ENCODE measurements around the gene PTGES. TPM values are rescaled to one million over a fixed set of nuclear protein-coding genes. Genes with fewer than 3 reads are reported as not detected.
"Not testable (repeated sequence)": the region's sequence is repeated elsewhere in the genome, so short reads cannot be mapped to it uniquely, and the experiment has no call there.

Gene PTGES, protein sequence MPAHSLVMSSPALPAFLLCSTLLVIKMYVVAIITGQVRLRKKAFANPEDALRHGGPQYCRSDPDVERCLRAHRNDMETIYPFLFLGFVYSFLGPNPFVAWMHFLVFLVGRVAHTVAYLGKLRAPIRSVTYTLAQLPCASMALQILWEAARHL
- under 1 TPM; 0.20 to 0.21 TPM for total RNA-seq

DNA sequence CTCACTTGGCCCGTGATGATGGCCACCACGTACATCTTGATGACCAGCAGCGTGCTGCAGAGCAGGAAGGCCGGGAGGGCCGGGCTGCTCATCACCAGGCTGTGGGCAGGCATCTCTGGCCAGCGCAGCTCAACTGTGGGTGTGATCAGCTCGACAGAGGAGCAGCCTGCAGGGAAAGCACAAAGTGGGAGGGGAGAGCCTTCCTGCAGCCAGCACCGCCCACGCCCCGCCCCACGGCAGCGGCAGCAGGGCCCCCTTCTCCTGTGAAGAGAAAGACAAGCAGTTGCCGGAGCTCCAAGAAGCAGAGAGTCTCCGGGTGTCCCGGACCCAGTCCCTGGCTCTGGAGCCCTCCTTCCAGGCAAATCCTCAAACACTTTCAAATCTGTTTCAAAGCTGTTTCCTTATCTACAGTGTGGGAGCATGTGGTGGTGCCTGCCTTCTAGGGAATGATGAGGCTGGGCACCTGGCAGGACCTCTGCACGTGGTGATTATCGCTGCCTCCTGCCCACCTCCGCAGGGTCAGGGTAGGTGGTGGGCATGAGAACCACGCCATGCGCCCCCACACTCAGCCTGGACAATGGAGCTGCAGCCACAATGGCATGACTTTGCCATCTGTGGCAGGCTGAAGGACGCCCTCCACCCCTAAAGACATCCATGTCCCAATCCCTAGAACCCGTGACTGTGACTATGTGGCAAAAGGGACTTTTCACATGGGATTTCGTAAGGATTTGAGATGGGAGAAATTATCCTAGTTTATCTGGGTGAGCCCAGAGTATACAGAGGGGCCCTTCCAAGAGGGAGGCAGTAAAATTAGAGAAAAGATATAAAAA, at the start of gene PTGES:
Gene PTGES, minus strand, starts transcription at position 143 of the 830 bp plus-strand sequence. Its CDS starts 30 bp downstream, at position 113.
- Mint-ChIP-seq H3K4me1 (peaks cover 20% of the 10 kb centered on the region), H3K9me3 (no peaks in the 10 kb centered on the region), H3K27ac (no peak within 1 kb of the TSS), H3K27me3 (peaks cover 13% of the 10 kb centered on the region), H3K4me3 (peak within 1 kb of the TSS; percentile 14), H3K36me3 (no peaks in the 10 kb centered on the region)
- DNase-seq, result peak; percentile 76

DNA sequence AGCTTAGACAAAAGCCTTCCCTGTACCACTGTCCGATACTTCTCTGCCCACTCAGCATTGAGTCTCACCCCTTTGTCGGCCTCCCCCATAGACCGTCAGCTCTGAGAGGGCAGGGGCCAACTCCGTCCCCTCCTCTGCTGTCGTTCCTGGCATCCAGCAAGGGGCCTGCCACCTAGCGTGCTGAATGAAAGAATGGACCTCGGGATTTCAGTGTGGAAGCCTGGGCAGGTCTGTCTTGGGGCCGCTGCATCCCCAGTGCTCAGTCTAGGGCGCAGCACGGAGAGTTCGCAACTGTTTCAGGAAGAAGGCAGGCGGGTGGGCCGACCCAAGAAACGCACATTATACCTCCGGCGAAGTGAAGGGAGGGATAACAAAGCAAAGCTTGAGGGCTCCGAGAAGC, 48.7 kb upstream of the PTGES start:
- no peak overlapping the region for H3K27ac Mint-ChIP-seq
- H3K4me3 Mint-ChIP-seq, result peak overlapping the region; percentile 9
- H3K9me3 Mint-ChIP-seq, result no peaks in the 10 kb centered on the region
- no peak for DNase-seq
- H3K36me3 Mint-ChIP-seq, result peaks cover 18% of the 10 kb centered on the region
- H3K4me1 Mint-ChIP-seq, result peaks cover 17% of the 10 kb centered on the region
- H3K27me3 Mint-ChIP-seq, result no peaks in the 10 kb centered on the region

DNA sequence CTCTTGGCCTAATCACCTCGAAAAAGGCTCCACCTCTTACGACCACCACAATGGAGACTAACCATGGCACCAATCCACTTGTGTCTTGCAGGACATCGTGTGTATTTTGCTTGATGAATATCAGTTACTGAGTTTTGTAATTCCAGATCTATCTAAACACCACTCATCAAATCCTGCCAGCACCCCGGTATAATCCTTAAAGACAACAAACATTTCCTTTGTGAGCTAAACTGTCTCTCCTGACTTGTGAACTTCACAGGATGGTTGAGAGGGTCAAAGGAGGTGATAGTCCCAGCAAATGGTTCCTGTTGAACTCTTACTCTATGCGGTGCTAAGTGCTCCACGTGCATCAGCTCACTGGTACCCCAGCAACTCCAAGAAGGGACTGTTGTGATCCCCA, 46.1 kb upstream of the PTGES start:
- H3K27me3 Mint-ChIP-seq, result no peaks in the 10 kb centered on the region
- H3K4me3 Mint-ChIP-seq, result no peak overlapping the region
- no peak for DNase-seq
- no peaks in the 10 kb centered on the region for H3K9me3 Mint-ChIP-seq
- H3K36me3 Mint-ChIP-seq, result peaks cover 2% of the 10 kb centered on the region
- peaks cover 3% of the 10 kb centered on the region for H3K4me1 Mint-ChIP-seq
- no peak overlapping the region for H3K27ac Mint-ChIP-seq

DNA sequence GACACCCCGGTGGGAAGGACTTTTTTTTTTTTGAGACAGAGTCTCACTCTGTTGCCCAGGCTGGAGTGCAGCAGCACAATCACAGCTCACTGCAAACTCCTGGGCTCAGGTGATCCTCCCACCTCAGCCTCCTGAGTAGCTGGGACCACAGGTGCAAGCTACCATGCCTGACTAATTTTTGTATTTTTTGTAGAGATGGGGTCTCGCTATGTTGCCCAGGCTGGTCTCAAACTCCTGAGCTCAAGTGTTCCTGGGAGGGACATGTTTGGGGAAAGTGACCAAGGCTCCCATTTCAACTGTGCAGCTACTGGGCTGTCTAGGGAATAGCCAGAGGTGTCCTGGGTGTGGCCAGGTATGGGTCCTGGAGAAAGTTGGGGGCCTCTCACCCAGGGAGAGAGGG, 43.2 kb upstream of the PTGES start:
- not testable (repeated sequence) for H3K27ac Mint-ChIP-seq, H3K9me3 Mint-ChIP-seq, H3K4me3 Mint-ChIP-seq

DNA sequence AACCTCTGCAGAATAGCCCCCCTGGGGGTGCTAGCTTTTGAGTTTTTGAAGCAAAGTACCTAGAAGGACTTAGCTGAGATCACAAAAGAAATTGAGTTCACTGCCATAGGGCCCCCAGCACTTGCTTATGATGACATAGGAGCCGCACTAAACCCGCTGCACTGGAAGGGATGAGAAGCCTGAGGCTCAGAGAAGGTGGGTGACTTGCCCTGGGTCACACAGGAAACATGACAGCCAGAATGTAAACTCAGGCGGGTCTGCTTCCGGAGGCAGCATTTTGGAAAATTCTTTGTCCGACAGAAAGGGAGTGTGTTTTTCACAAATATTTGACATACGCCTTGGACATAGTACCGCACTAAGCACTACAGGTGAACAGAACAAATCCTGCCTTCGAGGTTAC, 41.7 kb upstream of the PTGES start:
- no peaks in the 10 kb centered on the region for H3K9me3 Mint-ChIP-seq
- no peaks in the 10 kb centered on the region for H3K36me3 Mint-ChIP-seq
- no peak for DNase-seq
- peaks cover 9% of the 10 kb centered on the region for H3K27me3 Mint-ChIP-seq
- H3K27ac Mint-ChIP-seq, result no peak overlapping the region
- H3K4me3 Mint-ChIP-seq, result no peak overlapping the region
- H3K4me1 Mint-ChIP-seq, result peaks cover 5% of the 10 kb centered on the region

More for the DNA sequence above, 43.2 kb upstream of the PTGES start:
- DNase-seq, H3K27me3 Mint-ChIP-seq, H3K36me3 Mint-ChIP-seq, H3K4me1 Mint-ChIP-seq: not testable (repeated sequence)

DNA sequence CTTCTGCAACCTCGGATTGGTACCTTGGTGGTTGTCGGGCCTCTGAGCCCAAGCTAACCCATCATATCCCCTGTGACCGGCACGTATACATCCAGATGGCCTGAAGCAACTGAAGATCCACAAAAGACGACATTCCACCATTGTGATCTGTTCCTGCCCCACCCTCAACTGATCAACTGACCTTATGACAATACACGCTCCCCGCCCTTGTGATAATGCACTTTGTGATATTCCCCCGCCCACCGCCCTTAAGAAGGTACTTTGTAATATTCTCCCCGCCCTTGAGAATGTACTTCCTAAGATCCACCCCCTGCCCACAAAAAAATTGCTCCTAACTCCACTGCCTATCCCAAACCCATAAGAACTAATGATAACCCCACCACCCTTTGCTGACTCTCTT, 33.6 kb upstream of the PTGES start:
- H3K4me3 Mint-ChIP-seq, result no peak overlapping the region
- H3K4me1 Mint-ChIP-seq, result peaks cover 8% of the 10 kb centered on the region
- no peaks in the 10 kb centered on the region for H3K9me3 Mint-ChIP-seq
- no peak overlapping the region for H3K27ac Mint-ChIP-seq
- no peaks in the 10 kb centered on the region for H3K36me3 Mint-ChIP-seq
- no peak for DNase-seq
- peaks cover 15% of the 10 kb centered on the region for H3K27me3 Mint-ChIP-seq

DNA sequence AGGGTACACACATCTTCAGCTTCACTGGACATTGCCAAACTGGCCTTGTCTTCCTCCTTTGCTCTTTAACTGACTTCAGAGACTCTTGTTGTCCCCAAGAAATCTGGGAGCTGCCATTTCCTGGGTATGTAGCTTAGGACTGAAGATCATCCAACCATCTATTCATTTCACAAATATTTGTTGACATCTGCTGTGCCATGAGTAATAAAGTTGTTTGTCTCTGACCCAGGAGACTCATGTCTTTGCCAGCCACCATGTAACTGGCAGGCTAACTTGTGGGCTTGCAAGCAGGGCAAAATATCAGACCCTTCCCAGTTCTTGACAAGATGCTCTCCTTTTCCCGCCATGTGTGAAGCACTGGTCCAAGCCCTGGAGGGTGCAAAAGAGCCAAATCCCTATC, 33.0 kb upstream of the PTGES start:
- H3K36me3 Mint-ChIP-seq, result no peaks in the 10 kb centered on the region
- H3K4me1 Mint-ChIP-seq, result peaks cover 8% of the 10 kb centered on the region
- no peak overlapping the region for H3K4me3 Mint-ChIP-seq
- peaks cover 13% of the 10 kb centered on the region for H3K27me3 Mint-ChIP-seq
- H3K9me3 Mint-ChIP-seq, result no peaks in the 10 kb centered on the region
- H3K27ac Mint-ChIP-seq, result no peak overlapping the region
- no peak for DNase-seq

DNA sequence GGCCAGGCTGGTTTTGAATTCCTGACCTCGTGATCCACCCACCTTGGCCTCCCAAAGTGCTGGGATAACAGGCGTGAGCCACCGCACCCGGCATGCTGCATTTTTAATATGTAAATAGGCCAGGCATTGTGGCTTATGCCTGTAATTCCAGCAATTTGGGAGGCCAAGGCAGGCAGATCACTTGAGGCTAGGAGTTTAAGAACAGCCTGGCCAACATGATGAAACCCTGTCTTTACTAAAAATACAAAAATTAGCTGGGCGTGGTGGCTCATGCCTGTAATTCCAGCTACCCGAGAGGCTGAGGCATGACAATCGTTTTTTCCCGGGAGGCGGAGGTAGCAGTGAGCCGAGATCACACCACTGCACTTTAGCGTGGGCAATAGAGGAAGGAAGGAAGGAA, 32.1 kb upstream of the PTGES start:
- not testable (repeated sequence) for H3K27me3 Mint-ChIP-seq, H3K36me3 Mint-ChIP-seq, H3K9me3 Mint-ChIP-seq, H3K4me1 Mint-ChIP-seq, DNase-seq, H3K4me3 Mint-ChIP-seq, H3K27ac Mint-ChIP-seq

DNA sequence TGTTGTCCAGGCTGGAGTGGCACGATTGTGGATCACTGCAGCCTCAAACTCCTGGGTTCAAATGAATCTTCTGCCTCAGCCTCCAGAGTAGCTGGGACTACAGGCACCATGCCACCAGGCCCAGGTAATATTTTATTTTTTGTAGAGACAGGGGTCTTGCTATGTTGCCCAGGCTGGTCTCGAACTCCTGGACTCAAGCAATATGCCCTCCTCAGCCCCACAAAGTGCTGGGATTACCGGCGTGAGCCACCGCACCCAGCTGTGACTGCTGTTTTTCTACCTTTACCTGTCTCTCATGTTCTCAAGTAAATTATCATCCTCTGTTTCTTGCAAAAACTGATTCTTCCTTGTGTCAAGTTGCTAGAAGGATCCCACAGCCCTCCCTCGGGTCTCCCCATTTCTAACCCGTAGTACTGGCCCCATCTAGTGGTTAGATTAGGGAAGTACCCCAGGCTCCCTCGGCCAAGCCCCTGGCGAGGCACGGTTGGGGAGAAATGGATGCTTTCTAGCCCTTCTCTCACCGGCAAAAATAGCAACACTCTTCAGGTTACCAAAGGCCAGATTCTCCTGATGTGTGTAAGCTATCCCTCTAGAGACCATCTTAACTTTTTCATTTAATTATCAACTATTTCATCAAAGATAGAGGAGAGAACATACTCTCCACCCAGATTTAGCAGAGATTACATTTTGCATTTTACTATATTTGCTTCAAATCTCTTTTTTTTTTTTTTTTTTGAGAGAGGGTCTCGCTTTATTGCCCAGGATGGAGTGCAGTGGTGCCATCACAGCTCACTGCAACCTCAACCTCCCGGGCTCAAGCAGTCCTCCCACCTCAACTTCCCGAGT, 30.9 kb upstream of the PTGES start:
- H3K9me3 Mint-ChIP-seq, result no peaks in the 10 kb centered on the region
- no peak overlapping the region for H3K27ac Mint-ChIP-seq
- peaks cover 13% of the 10 kb centered on the region for H3K27me3 Mint-ChIP-seq
- DNase-seq, result peak; percentile 69
- H3K4me1 Mint-ChIP-seq, result peaks cover 4% of the 10 kb centered on the region
- H3K4me3 Mint-ChIP-seq, result no peak overlapping the region
- H3K36me3 Mint-ChIP-seq, result no peaks in the 10 kb centered on the region

DNA sequence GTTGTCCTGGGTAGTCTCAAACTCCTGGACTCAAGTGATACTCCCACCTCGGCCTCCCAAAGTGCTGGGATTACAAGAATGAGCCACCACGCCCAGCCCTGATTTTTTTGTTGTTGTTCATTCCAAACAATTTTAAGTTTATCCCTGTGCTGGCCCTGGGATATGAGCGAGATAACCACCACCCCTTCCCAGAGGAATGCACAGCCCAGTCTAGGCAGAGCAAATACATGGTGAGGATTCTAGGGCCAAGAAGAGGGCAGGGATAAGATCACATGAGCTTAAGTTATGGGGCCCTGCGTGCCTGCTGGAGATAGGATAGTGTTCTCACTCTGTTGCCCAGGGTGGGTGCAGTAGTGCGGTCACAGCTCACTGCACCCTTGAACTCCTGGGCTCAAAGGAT, 29.1 kb upstream of the PTGES start:
- no peak overlapping the region for H3K4me3 Mint-ChIP-seq
- no peak for DNase-seq
- H3K27me3 Mint-ChIP-seq, result peaks cover 24% of the 10 kb centered on the region
- no peaks in the 10 kb centered on the region for H3K9me3 Mint-ChIP-seq
- no peaks in the 10 kb centered on the region for H3K36me3 Mint-ChIP-seq
- H3K4me1 Mint-ChIP-seq, result peaks cover 12% of the 10 kb centered on the region
- no peak overlapping the region for H3K27ac Mint-ChIP-seq

DNA sequence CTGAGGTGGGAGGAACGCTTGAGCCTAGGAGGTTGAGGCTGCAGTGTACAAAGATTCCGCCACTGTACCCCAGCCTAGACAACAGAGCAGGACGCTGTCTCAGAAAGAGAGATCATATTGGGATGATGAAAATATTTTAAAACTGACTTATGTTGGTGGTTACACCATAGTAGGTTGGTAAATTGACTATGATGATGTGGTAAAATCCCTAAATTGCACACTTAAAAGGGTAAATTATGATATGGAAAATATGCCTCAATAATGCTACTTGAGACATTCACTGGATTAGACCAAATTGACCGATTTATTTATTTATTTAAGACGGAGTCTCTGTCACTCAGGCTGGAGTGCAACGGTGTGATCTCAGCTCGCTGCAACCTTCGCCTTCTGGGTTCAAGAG, 28.3 kb upstream of the PTGES start:
- Mint-ChIP-seq H3K9me3 (no peaks in the 10 kb centered on the region), H3K4me3 (no peak overlapping the region), H3K4me1 (peaks cover 17% of the 10 kb centered on the region), H3K36me3 (no peaks in the 10 kb centered on the region), H3K27ac (no peak overlapping the region), H3K27me3 (peaks cover 28% of the 10 kb centered on the region)
- DNase-seq, result no peak

DNA sequence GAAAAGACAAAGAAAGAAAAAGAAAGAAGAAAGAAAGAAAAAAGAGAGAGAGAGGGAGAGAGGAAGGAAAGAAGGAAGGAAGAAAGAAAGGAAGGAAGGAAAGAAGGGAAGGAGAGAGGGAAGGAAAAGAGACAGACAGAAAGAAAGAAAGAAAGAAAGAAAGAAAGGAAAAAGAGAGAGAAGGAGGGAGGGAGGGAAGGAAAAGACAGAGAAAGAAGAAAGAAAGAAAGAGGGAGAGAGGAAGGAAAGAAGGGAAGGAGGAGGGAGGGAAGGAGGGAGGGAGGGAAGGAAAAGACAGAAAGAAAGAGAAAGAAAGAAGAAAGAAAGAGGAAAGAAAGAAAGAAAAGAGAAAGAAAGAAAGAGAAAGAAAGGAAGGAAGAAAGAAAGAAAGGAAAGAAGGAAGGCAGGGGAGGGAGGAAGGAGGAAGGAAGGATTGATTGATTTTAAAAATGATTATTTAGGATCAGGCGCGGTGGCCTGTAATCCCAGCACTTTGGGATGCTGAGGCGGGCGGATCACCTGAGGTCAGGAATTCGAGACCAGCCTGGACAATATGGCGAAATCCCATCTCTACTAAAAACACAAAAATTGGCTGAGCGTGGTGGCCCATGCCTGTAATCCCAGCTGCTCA, 26.8 kb upstream of the PTGES start:
- H3K4me1 Mint-ChIP-seq, result peaks cover 17% of the 10 kb centered on the region
- H3K4me3 Mint-ChIP-seq, result no peak overlapping the region
- no peak overlapping the region for H3K27ac Mint-ChIP-seq
- no peaks in the 10 kb centered on the region for H3K9me3 Mint-ChIP-seq
- no peaks in the 10 kb centered on the region for H3K36me3 Mint-ChIP-seq
- peaks cover 32% of the 10 kb centered on the region for H3K27me3 Mint-ChIP-seq
- DNase-seq, result no peak

DNA sequence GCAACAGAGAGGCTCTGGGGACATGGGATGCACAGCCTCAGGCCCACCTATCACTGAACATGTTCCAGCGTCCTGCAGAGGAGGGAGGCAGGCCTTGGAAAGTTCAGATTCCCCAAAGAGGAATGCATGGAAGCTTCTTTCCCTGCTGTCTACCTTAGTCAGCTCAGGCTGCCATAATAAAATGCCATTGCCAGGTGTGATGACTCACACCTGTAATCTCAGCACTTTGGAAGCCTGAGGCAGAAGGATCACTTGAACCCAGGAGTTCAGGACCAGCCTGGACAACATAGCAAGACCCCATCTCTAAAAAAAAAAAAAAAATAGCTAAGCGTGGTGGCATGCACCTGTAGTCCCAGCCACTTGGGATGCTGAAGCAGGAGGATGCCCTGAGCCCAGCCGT, 25.6 kb upstream of the PTGES start:
- Mint-ChIP-seq H3K4me3 (no peak overlapping the region), H3K4me1 (peaks cover 13% of the 10 kb centered on the region), H3K27me3 (peaks cover 32% of the 10 kb centered on the region), H3K27ac (no peak overlapping the region), H3K9me3 (no peaks in the 10 kb centered on the region), H3K36me3 (no peaks in the 10 kb centered on the region)
- DNase-seq, result no peak

DNA sequence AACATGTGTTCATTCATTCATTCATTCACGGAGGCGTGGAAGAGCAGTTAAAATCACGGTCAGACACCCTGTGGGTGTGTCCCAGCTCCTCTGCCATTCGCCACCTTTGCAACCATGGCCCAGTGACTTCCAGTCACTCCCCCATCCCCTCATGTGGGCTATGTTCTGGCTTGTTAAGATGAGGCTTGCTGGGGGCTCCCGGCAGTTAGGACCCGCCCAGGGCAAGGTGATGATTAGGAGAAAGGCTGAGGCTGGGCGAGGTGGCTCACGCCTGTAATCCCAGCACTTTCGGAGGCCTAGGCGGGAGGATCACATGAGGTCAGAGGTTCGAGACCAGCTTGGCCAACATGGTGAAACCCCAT, 24.9 kb upstream of the PTGES start:
- Mint-ChIP-seq H3K9me3 (no peaks in the 10 kb centered on the region), H3K27ac (peak overlapping the region; percentile 23), H3K36me3 (no peaks in the 10 kb centered on the region), H3K4me3 (no peak overlapping the region), H3K4me1 (peaks cover 13% of the 10 kb centered on the region), H3K27me3 (peaks cover 32% of the 10 kb centered on the region)
- peak; percentile 16 for DNase-seq
